Kidney (tissue), 14 donors: ENCODE data around the gene DSN1. TPM values are rescaled to one million over a fixed set of nuclear protein-coding genes. Genes with fewer than 3 reads are reported as not detected.

Experiments used
- DNase-seq, 5 donors: peaks; one replicate each; pipeline ENCODE4 v3.0.0-alpha.2; 2013 to 2020
- FAIRE-seq: peaks from 2 replicates; lab custom pipeline; 2012; peaks lifted over from hg19 to GRCh38; lab: Jason Lieb, UNC
- H3K27ac ChIP-seq, 2 donors: one replicate each; pipeline ENCODE4 v1.7.0; 2013; ENCODE audit warnings: low read depth in 2 of 2, low read length in 2 of 2, inconsistent platforms in 1 of 2
- H3K27me3 ChIP-seq: one replicate; pipeline ENCODE4 v1.7.1; 2013; ENCODE audit warnings: low read length, inconsistent platforms; ENCODE audit not compliant: control insufficient read depth, insufficient read depth
- H3K36me3 ChIP-seq, 3 donors: one replicate each; pipeline versions ENCODE4 v1.7.0 to v1.7.1; 2013; ENCODE audit warnings: low read length in 3 of 3, control low read depth in 1 of 3, inconsistent platforms in 1 of 3; ENCODE audit not compliant: insufficient read depth in 3 of 3, control insufficient read depth in 2 of 3
- H3K4me1 ChIP-seq, 3 donors: one replicate each; pipeline versions ENCODE4 v1.7.0 to v1.7.1; 2013; ENCODE audit warnings: low read length in 3 of 3, inconsistent platforms in 1 of 3, low read depth in 1 of 3; ENCODE audit not compliant: control insufficient read depth in 2 of 3, insufficient read depth in 2 of 3
- H3K4me3 ChIP-seq, 3 donors: one replicate each; pipeline versions ENCODE4 v1.7.0 to v1.8.1; 2013; ENCODE audit warnings: low read length in 3 of 3, control low read depth in 1 of 3, inconsistent platforms in 1 of 3
- H3K9ac ChIP-seq, 3 donors: one replicate each; pipeline versions ENCODE4 v1.7.0 to v1.7.1; 2013; ENCODE audit warnings: low read length in 3 of 3, control low read depth in 1 of 3, inconsistent platforms in 1 of 3
- H3K9me3 ChIP-seq, 3 donors: one replicate each; pipeline versions ENCODE4 v1.7.0 to v1.7.1; 2013; ENCODE audit warnings: low read length in 3 of 3, control low read depth in 1 of 3, inconsistent platforms in 1 of 3; ENCODE audit not compliant: control insufficient read depth in 2 of 3, insufficient read depth in 1 of 3
- intact Hi-C: fragments of 100-400 bp; cut with DNase I; formaldehyde crosslinking; loops from one replicate; pipeline ENCODE4 v1.11.1; 2022
- polyA plus RNA-seq: library from polyadenylated mRNA; stranded (reverse); fragments of 350-450 nt; fragmentation: Illumina TruSeq; extraction: RNeasy Lipid Tissue Mini Kit (QIAGEN cat#74804); gene quantifications from one replicate; pipeline ENCODE4 v1.2.3, GENCODE V29; 2014; ENCODE audit warnings: low read depth, low replicate concordance; ENCODE audit not compliant: insufficient read depth
- total RNA-seq: library from RNA; stranded (reverse); fragmentation: NEBNext Ultra II Directional; extraction: Animal tissue kit (Norgen Biotek cat#: 25700); gene quantifications from one replicate; pipeline ENCODE4 v1.2.1, GENCODE V29; 2021
- TF ChIP-seq, protein P1 (sequence below): IDR thresholded peaks from 3 replicates; pipeline ENCODE4 v1.5.1; 2012; ENCODE audit warnings: mild to moderate bottlenecking, moderate library complexity, borderline replicate concordance; ENCODE audit not compliant: insufficient read depth; ENCODE audit errors: extremely low read depth
- donor health status: control.
- donor health status: control.
- donor health status: control.
- donor health status: control.
- donor health status: control.
- donor health status: DM: yes; HTN: yes; CAD: no.
- donor health status: Normal renal cell carcinoma (clear cell type).

The DSN1 gene
- total and polyA plus RNA-seq, 2 donors from 2014 or later: 6.0 to 8.3 TPM

DNA sequence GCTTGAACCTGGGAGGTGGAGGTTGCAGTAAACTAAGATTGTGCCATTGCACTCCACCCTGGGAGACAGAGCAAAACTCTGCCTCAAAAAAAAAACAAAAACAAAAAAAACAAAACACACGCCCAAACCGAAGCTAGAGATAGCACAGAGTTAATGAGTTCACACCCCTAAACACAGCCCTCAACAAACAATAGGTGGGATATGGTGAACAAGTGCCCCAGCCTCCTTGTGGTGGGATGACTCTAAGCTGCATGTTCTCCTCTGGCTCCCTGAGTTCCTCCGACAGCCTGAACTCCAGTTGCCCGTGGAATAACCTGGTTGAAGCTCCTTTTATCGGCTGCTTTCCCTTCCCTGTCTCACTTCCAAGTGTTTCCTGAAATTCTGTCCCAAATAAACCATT, 22.1 kb upstream of the DSN1 start:
- no peak overlapping the region for H3K4me3 ChIP-seq
- H3K9me3 ChIP-seq: no peaks in the 10 kb centered on the region
- TF ChIP-seq, protein P1, sequence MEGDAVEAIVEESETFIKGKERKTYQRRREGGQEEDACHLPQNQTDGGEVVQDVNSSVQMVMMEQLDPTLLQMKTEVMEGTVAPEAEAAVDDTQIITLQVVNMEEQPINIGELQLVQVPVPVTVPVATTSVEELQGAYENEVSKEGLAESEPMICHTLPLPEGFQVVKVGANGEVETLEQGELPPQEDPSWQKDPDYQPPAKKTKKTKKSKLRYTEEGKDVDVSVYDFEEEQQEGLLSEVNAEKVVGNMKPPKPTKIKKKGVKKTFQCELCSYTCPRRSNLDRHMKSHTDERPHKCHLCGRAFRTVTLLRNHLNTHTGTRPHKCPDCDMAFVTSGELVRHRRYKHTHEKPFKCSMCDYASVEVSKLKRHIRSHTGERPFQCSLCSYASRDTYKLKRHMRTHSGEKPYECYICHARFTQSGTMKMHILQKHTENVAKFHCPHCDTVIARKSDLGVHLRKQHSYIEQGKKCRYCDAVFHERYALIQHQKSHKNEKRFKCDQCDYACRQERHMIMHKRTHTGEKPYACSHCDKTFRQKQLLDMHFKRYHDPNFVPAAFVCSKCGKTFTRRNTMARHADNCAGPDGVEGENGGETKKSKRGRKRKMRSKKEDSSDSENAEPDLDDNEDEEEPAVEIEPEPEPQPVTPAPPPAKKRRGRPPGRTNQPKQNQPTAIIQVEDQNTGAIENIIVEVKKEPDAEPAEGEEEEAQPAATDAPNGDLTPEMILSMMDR: no peak
- no peak for DNase-seq
- intact Hi-C loops: no loop called here
- H3K27me3 ChIP-seq: no peaks in the 10 kb centered on the region
- H3K9ac ChIP-seq: no peak overlapping the region
- no peak overlapping the region for H3K27ac ChIP-seq
- no peak for FAIRE-seq
- H3K4me1 ChIP-seq: no peaks in the 10 kb centered on the region
- H3K36me3 ChIP-seq: peaks cover 9 to 27% (median 20%) of the 10 kb centered on the region in 3 donors

GRCh38 chr20:36794116-36794474, 20.5 kb upstream of the DSN1 start:
- DNase-seq: peak in 1 of 5 donors; percentile 74
- H3K4me1 ChIP-seq: no peaks in the 10 kb centered on the region
- H3K36me3 ChIP-seq: peaks cover 3 to 27% (median 16%) of the 10 kb centered on the region in 3 donors
- H3K27ac ChIP-seq: no peak overlapping the region
- no peak overlapping the region for H3K9ac ChIP-seq
- no peak overlapping the region for H3K4me3 ChIP-seq
- TF ChIP-seq, protein P1: no peak
- intact Hi-C loops: no loop called here
- H3K27me3 ChIP-seq: no peaks in the 10 kb centered on the region
- H3K9me3 ChIP-seq: no peaks in the 10 kb centered on the region
- no peak for FAIRE-seq

DNA sequence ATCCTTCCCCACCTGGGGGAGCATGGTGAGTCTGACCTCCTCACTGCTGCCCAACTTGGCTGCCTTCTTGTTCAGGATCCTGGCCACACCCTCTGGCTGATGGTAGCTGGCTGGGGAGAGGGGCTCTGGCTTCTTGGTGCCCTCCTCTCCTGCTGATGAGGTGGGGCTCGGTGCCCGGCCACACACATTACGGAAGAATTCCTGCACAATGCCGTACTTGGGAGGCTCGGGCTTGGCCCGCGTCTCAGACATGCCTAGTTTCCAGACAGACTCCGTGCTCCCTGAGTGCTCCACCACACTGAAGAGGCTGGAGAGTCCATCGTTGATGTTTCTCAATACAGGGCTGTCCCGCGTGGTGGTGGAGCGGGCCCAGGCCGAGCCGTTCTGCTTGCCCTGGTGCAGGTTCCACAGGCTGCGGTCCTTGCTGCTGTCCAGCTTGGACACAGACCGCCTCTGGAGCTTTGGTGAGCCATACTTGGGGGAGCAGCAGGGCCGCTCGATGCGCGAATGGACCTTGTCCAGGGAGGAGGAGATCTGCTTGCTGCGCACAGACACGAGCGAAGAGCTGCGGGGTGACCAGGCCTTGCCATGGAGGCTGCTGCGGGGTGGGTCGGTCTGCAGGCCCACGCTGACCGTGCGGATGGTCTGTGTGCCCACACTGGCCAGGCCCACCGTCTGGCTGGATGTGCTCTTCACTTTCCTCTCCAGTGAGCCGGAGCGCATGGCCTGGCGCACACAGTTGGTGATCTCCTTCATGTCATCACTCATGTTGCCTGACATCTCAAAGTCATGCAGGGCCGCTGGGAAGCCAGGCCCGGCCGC, 19.9 kb upstream of the DSN1 start:
- intact Hi-C loops: no loop called here
- Histone ChIP-seq H3K9me3 (no peaks in the 10 kb centered on the region), H3K4me1 (no peaks in the 10 kb centered on the region), H3K27me3 (no peaks in the 10 kb centered on the region), H3K36me3 (peaks cover 2 to 23% (median 16%) of the 10 kb centered on the region in 3 donors), H3K9ac (no peak overlapping the region), H3K4me3 (no peak overlapping the region), H3K27ac (no peak overlapping the region)
- DNase-seq (peak in 1 of 5 donors; percentile 73), FAIRE-seq (no peak)
- TF ChIP-seq, protein P1: no peak
